H9 (cell line): ENCODE data around the gene PPL. TPM values are rescaled to one million over a fixed set of nuclear protein-coding genes. Genes with fewer than 3 reads are reported as not detected.

Experiments
- DNase-seq: peaks from one replicate; pipeline ENCODE4 v3.0.0-alpha.2; 2017
- H2AFZ ChIP-seq: one replicate; pipeline ENCODE4 v1.6.1; 2013; ENCODE audit warnings: mild to moderate bottlenecking, low read length, control low read depth, moderate library complexity
- H2AK5ac ChIP-seq: 2 replicates; pipeline ENCODE4 v1.6.1; 2013; ENCODE audit warnings: low read length, control low read depth, mixed read lengths; ENCODE audit not compliant: insufficient read length
- H2BK120ac ChIP-seq: one replicate; pipeline ENCODE4 v1.6.1; 2013; ENCODE audit warnings: low read depth, mild to moderate bottlenecking, low read length, control low read depth, inconsistent platforms; ENCODE audit not compliant: poor library complexity, severe bottlenecking
- H2BK12ac ChIP-seq: 2 replicates; pipeline ENCODE4 v1.6.1; 2013; ENCODE audit warnings: low read length, control low read depth, mixed read lengths, low read depth; ENCODE audit not compliant: insufficient read length
- H2BK15ac ChIP-seq: 2 replicates; pipeline ENCODE4 v1.6.1; 2013; ENCODE audit warnings: low read depth, low read length, control low read depth
- H2BK20ac ChIP-seq: one replicate; pipeline ENCODE4 v1.6.1; 2013; ENCODE audit warnings: low read depth, mild to moderate bottlenecking, low read length, control low read depth, inconsistent platforms; ENCODE audit not compliant: poor library complexity, severe bottlenecking
- H2BK5ac ChIP-seq: 2 replicates; pipeline ENCODE4 v1.6.1; 2013; ENCODE audit warnings: low read length, control low read depth, mixed read lengths; ENCODE audit not compliant: insufficient read length
- H3K14ac ChIP-seq: 2 replicates; pipeline ENCODE4 v1.6.1; 2013; ENCODE audit warnings: low read length, control low read depth; ENCODE audit not compliant: insufficient read depth
- H3K18ac ChIP-seq: 2 replicates; pipeline ENCODE4 v1.6.1; 2013; ENCODE audit warnings: low read depth, mild to moderate bottlenecking, mixed read lengths, low read length, control low read depth; ENCODE audit not compliant: insufficient read length
- H3K23ac ChIP-seq: 2 replicates; pipeline ENCODE4 v1.6.1; 2013; ENCODE audit warnings: low read length, control low read depth, mixed read lengths, low read depth; ENCODE audit not compliant: insufficient read length
- H3K23me2 ChIP-seq: 2 replicates; pipeline ENCODE4 v1.6.1; 2013; ENCODE audit warnings: low read depth, mild to moderate bottlenecking, mixed read lengths, low read length, control low read depth; ENCODE audit not compliant: insufficient read length, poor library complexity, severe bottlenecking
- H3K27ac ChIP-seq: 2 replicates; pipeline ENCODE4 v1.5.1; 2013; ENCODE audit warnings: low read length, control low read depth, mixed read lengths, low read depth; ENCODE audit not compliant: insufficient read length
- H3K27me3 ChIP-seq: 2 replicates; pipeline ENCODE4 v1.6.1; 2013; ENCODE audit warnings: low read length, control low read depth, inconsistent platforms; ENCODE audit not compliant: insufficient read depth
- H3K4ac ChIP-seq: 2 replicates; pipeline ENCODE4 v1.6.1; 2013; ENCODE audit warnings: low read depth, mild to moderate bottlenecking, control low read depth, inconsistent platforms, low read length, moderate library complexity
- H3K4me1 ChIP-seq: 2 replicates; pipeline ENCODE4 v1.6.1; 2013; ENCODE audit warnings: low read length, control low read depth, inconsistent platforms; ENCODE audit not compliant: insufficient read depth
- H3K4me2 ChIP-seq: 2 replicates; pipeline ENCODE4 v1.6.1; 2013; ENCODE audit warnings: low read length, control low read depth, mixed read lengths; ENCODE audit not compliant: insufficient read length, insufficient read depth
- H3K56ac ChIP-seq: 2 replicates; pipeline ENCODE4 v1.6.1; 2013; ENCODE audit warnings: low read depth, mild to moderate bottlenecking, mixed read lengths, low read length, control low read depth; ENCODE audit not compliant: insufficient read length
- H3K79me1 ChIP-seq: 2 replicates; pipeline ENCODE4 v1.6.1; 2013; ENCODE audit warnings: low read depth, mild to moderate bottlenecking, moderate library complexity, low read length, control low read depth, inconsistent platforms; ENCODE audit not compliant: insufficient read depth, poor library complexity, severe bottlenecking
- H3K79me2 ChIP-seq: 2 replicates; pipeline ENCODE4 v1.6.1; 2013; ENCODE audit warnings: low read length, control low read depth, inconsistent platforms; ENCODE audit not compliant: insufficient read depth
- H3K9ac ChIP-seq: 2 replicates; pipeline ENCODE4 v1.6.1; 2013; ENCODE audit warnings: low read length, control low read depth, mixed read lengths; ENCODE audit not compliant: insufficient read length; ENCODE audit errors: extremely low read depth
- H3K9me3 ChIP-seq: one replicate; pipeline ENCODE4 v1.6.1; 2013; ENCODE audit warnings: low read depth, low read length, inconsistent platforms; ENCODE audit not compliant: control insufficient read depth
- H3T11ph ChIP-seq: one replicate; pipeline ENCODE4 v1.6.1; 2013; ENCODE audit warnings: mild to moderate bottlenecking, low read length, control low read depth, inconsistent platforms
- H4K20me1 ChIP-seq: one replicate; pipeline ENCODE4 v1.6.1; 2013; ENCODE audit not compliant: control insufficient read depth, insufficient read length, insufficient read depth
- H4K5ac ChIP-seq: 2 replicates; pipeline ENCODE4 v1.6.1; 2013; ENCODE audit warnings: low read depth, mild to moderate bottlenecking, mixed read lengths, low read length, control low read depth; ENCODE audit not compliant: insufficient read length
- H4K8ac ChIP-seq: replicated peaks from 2 replicates; pipeline ENCODE4 v1.6.1; 2013; ENCODE audit warnings: low read length, control low read depth, mixed read lengths, low read depth; ENCODE audit not compliant: insufficient read length
- H4K91ac ChIP-seq: 2 replicates; pipeline ENCODE4 v1.6.1; 2013; ENCODE audit warnings: low read depth, mild to moderate bottlenecking, moderate library complexity, mixed read lengths, low read length, control low read depth; ENCODE audit not compliant: insufficient read length
- H3K27ac Mint-ChIP-seq, 3 experiments: 2 replicates in 2 of 3; 3 replicates in 1 of 3; pipeline ENCODE4 v1.8.0; 2020 to 2021; ENCODE audit warnings: mixed read lengths in 3 of 3, mild to moderate bottlenecking in 1 of 3, moderate library complexity in 1 of 3
- H3K27me3 Mint-ChIP-seq: 2 replicates; pipeline ENCODE4 v1.8.0; 2021; ENCODE audit warnings: low read depth, mild to moderate bottlenecking, moderate library complexity, mixed read lengths
- H3K36me3 Mint-ChIP-seq, 3 experiments: 2 replicates in 2 of 3; 3 replicates in 1 of 3; pipeline ENCODE4 v1.8.0; 2020 to 2021; ENCODE audit warnings: low read depth in 3 of 3, mixed read lengths in 3 of 3; ENCODE audit not compliant: insufficient read depth in 1 of 3
- H3K4me1 Mint-ChIP-seq, 2 experiments: 2 replicates each; pipeline ENCODE4 v1.8.0; 2020; ENCODE audit warnings: mixed read lengths in 2 of 2
- H3K4me3 Mint-ChIP-seq, 2 experiments: 2 replicates in 1 of 2; 3 replicates in 1 of 2; pipeline ENCODE4 v1.8.0; 2020 to 2021; ENCODE audit warnings: mild to moderate bottlenecking in 2 of 2, mixed read lengths in 2 of 2, moderate library complexity in 1 of 2
- H3K9me3 Mint-ChIP-seq, 2 experiments: 2 replicates in 1 of 2; 3 replicates in 1 of 2; pipeline ENCODE4 v1.8.0; 2020; ENCODE audit warnings: mild to moderate bottlenecking in 2 of 2, mixed read lengths in 2 of 2, moderate library complexity in 1 of 2
- WGBS: extraction: QIAGEN DNeasy Blood & Tissue Kit; methylation state at CpG from one replicate; pipeline ENCODE4 v1.1.7; 2013; ENCODE audit warnings: missing lambda C conversion rate, low lambda C conversion rate, mixed read lengths; ENCODE audit not compliant: insufficient read length; ENCODE audit errors: extremely low coverage; 5-methylcytosine and 5-hydroxymethylcytosine counted together
- total RNA-seq: library from RNA; stranded (reverse); gene quantifications from 2 replicates; pipeline ENCODE4 v1.2.1, GENCODE V29; 2021
- TF ChIP-seq, protein P1 (sequence below): fragments of 200-600 bp; sonication (generic); conservative IDR thresholded peaks from 3 replicates; pipeline ENCODE4 v1.8.0; 2021; ENCODE audit warnings: antibody characterized with exemption, mild to moderate bottlenecking

Gene PPL
- total RNA-seq, 1 experiment from 2014 or later, result 29.2 TPM

DNA sequence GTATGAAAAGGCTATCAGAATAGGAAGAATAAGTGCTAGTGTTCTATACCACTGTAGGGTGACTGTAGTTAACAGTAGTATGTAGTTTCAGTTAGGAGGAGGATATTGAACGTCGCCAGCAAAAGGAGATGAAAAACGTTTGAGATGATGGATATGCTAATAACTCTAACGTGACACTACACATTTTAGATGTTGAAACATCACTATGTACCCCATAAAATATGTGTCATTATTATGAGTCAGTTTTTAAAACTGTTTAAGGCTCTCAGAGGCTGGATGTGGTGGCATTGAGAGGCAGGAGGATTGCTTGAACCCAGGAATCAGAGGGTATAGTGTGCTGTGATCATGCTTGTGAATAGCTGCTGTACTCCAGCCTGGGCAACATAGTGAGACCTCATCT, 57.9 kb downstream of the PPL start:
- no peak overlapping the region for H3K4me3 Mint-ChIP-seq
- Histone ChIP-seq H3K79me1 (no peaks in the 10 kb centered on the region), H3T11ph (no peak overlapping the region), H3K79me2 (no peaks in the 10 kb centered on the region), H3K18ac (no peak overlapping the region), H3K4ac (no peak overlapping the region), H2AFZ (no peak overlapping the region), H2AK5ac (no peak overlapping the region), H3K56ac (no peak overlapping the region), H3K9ac (no peak overlapping the region), H3K23me2 (no peaks in the 10 kb centered on the region), H3K27ac (no peak overlapping the region), H4K91ac (no peak overlapping the region), H3K4me2 (no peak overlapping the region), H2BK20ac (no peak overlapping the region), H3K4me1 (no peaks in the 10 kb centered on the region), H2BK12ac (no peak overlapping the region), H3K27me3 (no peaks in the 10 kb centered on the region), H4K8ac (no peak overlapping the region), H2BK120ac (no peak overlapping the region), H3K14ac (no peak overlapping the region), H3K23ac (no peak overlapping the region), H4K5ac (no peak overlapping the region), H3K9me3 (no peaks in the 10 kb centered on the region), H2BK5ac (no peak overlapping the region), H2BK15ac (no peak overlapping the region), H4K20me1 (peaks cover 2% of the 10 kb centered on the region)
- no peak overlapping the region for H3K27ac Mint-ChIP-seq
- DNase-seq, result no peak
- no peaks in the 10 kb centered on the region for H3K9me3 Mint-ChIP-seq
- H3K4me1 Mint-ChIP-seq, result no peaks in the 10 kb centered on the region
- no peaks in the 10 kb centered on the region for H3K27me3 Mint-ChIP-seq
- H3K36me3 Mint-ChIP-seq, result peaks cover 44 to 95% (median 86%) of the 10 kb centered on the region in 3 experiments
- TF ChIP-seq, protein P1, sequence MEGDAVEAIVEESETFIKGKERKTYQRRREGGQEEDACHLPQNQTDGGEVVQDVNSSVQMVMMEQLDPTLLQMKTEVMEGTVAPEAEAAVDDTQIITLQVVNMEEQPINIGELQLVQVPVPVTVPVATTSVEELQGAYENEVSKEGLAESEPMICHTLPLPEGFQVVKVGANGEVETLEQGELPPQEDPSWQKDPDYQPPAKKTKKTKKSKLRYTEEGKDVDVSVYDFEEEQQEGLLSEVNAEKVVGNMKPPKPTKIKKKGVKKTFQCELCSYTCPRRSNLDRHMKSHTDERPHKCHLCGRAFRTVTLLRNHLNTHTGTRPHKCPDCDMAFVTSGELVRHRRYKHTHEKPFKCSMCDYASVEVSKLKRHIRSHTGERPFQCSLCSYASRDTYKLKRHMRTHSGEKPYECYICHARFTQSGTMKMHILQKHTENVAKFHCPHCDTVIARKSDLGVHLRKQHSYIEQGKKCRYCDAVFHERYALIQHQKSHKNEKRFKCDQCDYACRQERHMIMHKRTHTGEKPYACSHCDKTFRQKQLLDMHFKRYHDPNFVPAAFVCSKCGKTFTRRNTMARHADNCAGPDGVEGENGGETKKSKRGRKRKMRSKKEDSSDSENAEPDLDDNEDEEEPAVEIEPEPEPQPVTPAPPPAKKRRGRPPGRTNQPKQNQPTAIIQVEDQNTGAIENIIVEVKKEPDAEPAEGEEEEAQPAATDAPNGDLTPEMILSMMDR, result no peak
- whole genome bisulfite sequencing, result no CpG with 5 or more reads among the region's 4 CpGs
